IPS-18c (cell line): ENCODE measurements around the gene GALR1.

Experiments used
- H3K4me3 ChIP-seq: 2 replicates; pipeline ENCODE4 v1.7.0; 2013; ENCODE audit warnings: low read depth, mild to moderate bottlenecking, low read length, moderate library complexity; ENCODE audit not compliant: insufficient read depth
- H3K9me3 ChIP-seq: one replicate; pipeline ENCODE4 v1.6.1; 2013; ENCODE audit warnings: mild to moderate bottlenecking, low read length, moderate library complexity; ENCODE audit not compliant: control insufficient read depth, insufficient read depth

Gene GALR1

GRCh38 chr18:77299706-77300105, 50.1 kb downstream of the GALR1 start:
- Histone ChIP-seq H3K9me3 (no peaks in the 10 kb centered on the region), H3K4me3 (no peak overlapping the region)

- Histone ChIP-seq H3K9me3 (no peaks in the 10 kb centered on the region), H3K4me3 (no peak overlapping the region)
These were observed 50.9 kb downstream of the GALR1 start for GRCh38 chr18:77300579-77300978.

GRCh38 chr18:77304268-77304667, 54.6 kb downstream of the GALR1 start:
- Histone ChIP-seq H3K4me3 (no peak overlapping the region), H3K9me3 (no peaks in the 10 kb centered on the region)

- no peak overlapping the region for H3K4me3 ChIP-seq
- no peaks in the 10 kb centered on the region for H3K9me3 ChIP-seq
These were observed 56.0 kb downstream of the GALR1 start for GRCh38 chr18:77305676-77306075.

- H3K9me3 ChIP-seq, result no peaks in the 10 kb centered on the region
These were observed 58.6 kb downstream of the GALR1 start for GRCh38 chr18:77308216-77308615.

GRCh38 chr18:77314511-77314910, 64.9 kb downstream of the GALR1 start:
- H3K4me3 ChIP-seq, result no peak overlapping the region
- H3K9me3 ChIP-seq, result no peaks in the 10 kb centered on the region

More at GRCh38 chr18:77308216-77308615, 58.6 kb downstream of the GALR1 start:
- no peak overlapping the region for H3K4me3 ChIP-seq

- Histone ChIP-seq H3K4me3 (no peak overlapping the region), H3K9me3 (no peaks in the 10 kb centered on the region)
These were observed 65.3 kb downstream of the GALR1 start for GRCh38 chr18:77314952-77315351.

GRCh38 chr18:77316008-77316407, 66.4 kb downstream of the GALR1 start:
- no peaks in the 10 kb centered on the region for H3K9me3 ChIP-seq

GRCh38 chr18:77316641-77317040, 67.0 kb downstream of the GALR1 start:
- Histone ChIP-seq H3K4me3 (no peak overlapping the region), H3K9me3 (no peaks in the 10 kb centered on the region)

More at GRCh38 chr18:77316008-77316407, 66.4 kb downstream of the GALR1 start:
- no peak overlapping the region for H3K4me3 ChIP-seq

- no peak overlapping the region for H3K4me3 ChIP-seq
- no peaks in the 10 kb centered on the region for H3K9me3 ChIP-seq
These were observed 71.4 kb downstream of the GALR1 start for GRCh38 chr18:77320971-77321559.

- Histone ChIP-seq H3K4me3 (no peak overlapping the region), H3K9me3 (no peaks in the 10 kb centered on the region)
These were observed 72.5 kb downstream of the GALR1 start for GRCh38 chr18:77321823-77322805.

GRCh38 chr18:77323640-77324299, 74.1 kb downstream of the GALR1 start:
- Histone ChIP-seq H3K4me3 (no peak overlapping the region), H3K9me3 (no peaks in the 10 kb centered on the region)
